ENCODE data around the gene COL4A6. TPM values are rescaled to one million over a fixed set of nuclear protein-coding genes. Genes with fewer than 3 reads are reported as not detected.

Gene COL4A6
- total RNA-seq, 1 donor from 2014 or later, result not detected

GRCh38 chrX:108165383-108166111 lies 272.7 kb downstream of the COL4A6 start:
- DNase-seq (ENCODE audit: low spot score), result no peak
- no peak overlapping the region for H3K4me3 Mint-ChIP-seq (ENCODE audit: low read depth)
- no peak overlapping the region for H3K27ac Mint-ChIP-seq
- H3K4me1 Mint-ChIP-seq (ENCODE audit: low read depth), result no peaks in the 10 kb centered on the region
- no peaks in the 10 kb centered on the region for H3K36me3 Mint-ChIP-seq (ENCODE audit: low read depth)
- no peaks in the 10 kb centered on the region for H3K9me3 Mint-ChIP-seq
- intact Hi-C loops (cut with micrococcal nuclease), result no loop called here
- H3K27me3 Mint-ChIP-seq (ENCODE audit: low read depth), result no peaks in the 10 kb centered on the region

GRCh38 chrX:108163333-108164082 lies 274.7 kb downstream of the COL4A6 start:
- Mint-ChIP-seq H3K27me3 (ENCODE audit: low read depth) (no peaks in the 10 kb centered on the region), H3K27ac (no peak overlapping the region), H3K4me1 (ENCODE audit: low read depth) (no peaks in the 10 kb centered on the region), H3K36me3 (ENCODE audit: low read depth) (no peaks in the 10 kb centered on the region), H3K4me3 (ENCODE audit: low read depth) (no peak overlapping the region), H3K9me3 (no peaks in the 10 kb centered on the region)
- intact Hi-C loops (cut with micrococcal nuclease), result no loop called here
- no peak for DNase-seq (ENCODE audit: low spot score)

GRCh38 chrX:108162265-108162664 lies 276.0 kb downstream of the COL4A6 start:
- no peak for DNase-seq (ENCODE audit: low spot score)
- intact Hi-C loops (cut with micrococcal nuclease), result no loop called here
- Mint-ChIP-seq H3K9me3 (no peaks in the 10 kb centered on the region), H3K4me3 (ENCODE audit: low read depth) (no peak overlapping the region), H3K4me1 (ENCODE audit: low read depth) (no peaks in the 10 kb centered on the region), H3K36me3 (ENCODE audit: low read depth) (no peaks in the 10 kb centered on the region), H3K27me3 (ENCODE audit: low read depth) (no peaks in the 10 kb centered on the region), H3K27ac (no peak overlapping the region)

- no peaks in the 10 kb centered on the region for H3K4me1 Mint-ChIP-seq (ENCODE audit: low read depth)
- DNase-seq (ENCODE audit: low spot score), result no peak
- no peaks in the 10 kb centered on the region for H3K27me3 Mint-ChIP-seq (ENCODE audit: low read depth)
- no peaks in the 10 kb centered on the region for H3K36me3 Mint-ChIP-seq (ENCODE audit: low read depth)
- H3K27ac Mint-ChIP-seq, result no peak overlapping the region
- H3K4me3 Mint-ChIP-seq (ENCODE audit: low read depth), result no peak overlapping the region
- intact Hi-C loops (cut with micrococcal nuclease), result no loop called here
- no peaks in the 10 kb centered on the region for H3K9me3 Mint-ChIP-seq
These were observed 277.9 kb downstream of the COL4A6 start for GRCh38 chrX:108160309-108160708.

- no peak for DNase-seq (ENCODE audit: low spot score)
- Mint-ChIP-seq H3K27me3 (ENCODE audit: low read depth) (no peaks in the 10 kb centered on the region), H3K4me1 (ENCODE audit: low read depth) (no peaks in the 10 kb centered on the region), H3K9me3 (no peaks in the 10 kb centered on the region), H3K36me3 (ENCODE audit: low read depth) (peaks cover under 1% of the 10 kb centered on the region), H3K4me3 (ENCODE audit: low read depth) (no peak overlapping the region), H3K27ac (no peak overlapping the region)
- intact Hi-C loops (cut with micrococcal nuclease), result no loop called here
These were observed 279.1 kb downstream of the COL4A6 start for GRCh38 chrX:108159028-108159670.

GRCh38 chrX:108157628-108158027 lies 280.6 kb downstream of the COL4A6 start:
- no peaks in the 10 kb centered on the region for H3K27me3 Mint-ChIP-seq (ENCODE audit: low read depth)
- DNase-seq (ENCODE audit: low spot score), result no peak
- H3K4me3 Mint-ChIP-seq (ENCODE audit: low read depth), result no peak overlapping the region
- H3K4me1 Mint-ChIP-seq (ENCODE audit: low read depth), result no peaks in the 10 kb centered on the region
- H3K27ac Mint-ChIP-seq, result no peak overlapping the region
- intact Hi-C loops (cut with micrococcal nuclease), result no loop called here
- peaks cover 9% of the 10 kb centered on the region for H3K36me3 Mint-ChIP-seq (ENCODE audit: low read depth)
- no peaks in the 10 kb centered on the region for H3K9me3 Mint-ChIP-seq

GRCh38 chrX:108156934-108157466 lies 281.2 kb downstream of the COL4A6 start:
- Mint-ChIP-seq H3K4me1 (ENCODE audit: low read depth) (no peaks in the 10 kb centered on the region), H3K4me3 (ENCODE audit: low read depth) (no peak overlapping the region), H3K27ac (no peak overlapping the region), H3K36me3 (ENCODE audit: low read depth) (peaks cover 9% of the 10 kb centered on the region), H3K27me3 (ENCODE audit: low read depth) (no peaks in the 10 kb centered on the region), H3K9me3 (no peaks in the 10 kb centered on the region)
- no peak for DNase-seq (ENCODE audit: low spot score)
- intact Hi-C loops (cut with micrococcal nuclease), result no loop called here

GRCh38 chrX:108156082-108156481 lies 282.1 kb downstream of the COL4A6 start:
- H3K27ac Mint-ChIP-seq, result no peak overlapping the region
- no peaks in the 10 kb centered on the region for H3K4me1 Mint-ChIP-seq (ENCODE audit: low read depth)
- H3K27me3 Mint-ChIP-seq (ENCODE audit: low read depth), result no peaks in the 10 kb centered on the region
- no peak for DNase-seq (ENCODE audit: low spot score)
- intact Hi-C loops (cut with micrococcal nuclease), result no loop called here
- no peak overlapping the region for H3K4me3 Mint-ChIP-seq (ENCODE audit: low read depth)
- H3K9me3 Mint-ChIP-seq, result no peaks in the 10 kb centered on the region
- peaks cover 15% of the 10 kb centered on the region for H3K36me3 Mint-ChIP-seq (ENCODE audit: low read depth)

GRCh38 chrX:108148524-108148923 lies 289.7 kb downstream of the COL4A6 start:
- no peak overlapping the region for H3K4me3 Mint-ChIP-seq (ENCODE audit: low read depth)
- peaks cover 27% of the 10 kb centered on the region for H3K36me3 Mint-ChIP-seq (ENCODE audit: low read depth)
- DNase-seq (ENCODE audit: low spot score), result no peak
- H3K9me3 Mint-ChIP-seq, result no peaks in the 10 kb centered on the region
- intact Hi-C loops (cut with micrococcal nuclease), result no loop called here
- H3K4me1 Mint-ChIP-seq (ENCODE audit: low read depth), result peaks cover 10% of the 10 kb centered on the region
- no peaks in the 10 kb centered on the region for H3K27me3 Mint-ChIP-seq (ENCODE audit: low read depth)
- H3K27ac Mint-ChIP-seq, result no peak overlapping the region

GRCh38 chrX:108138814-108139702 lies 299.2 kb downstream of the COL4A6 start:
- Mint-ChIP-seq H3K27ac (no peak overlapping the region), H3K4me1 (ENCODE audit: low read depth) (no peaks in the 10 kb centered on the region), H3K9me3 (no peaks in the 10 kb centered on the region), H3K27me3 (ENCODE audit: low read depth) (no peaks in the 10 kb centered on the region), H3K36me3 (ENCODE audit: low read depth) (peaks cover 11% of the 10 kb centered on the region), H3K4me3 (ENCODE audit: low read depth) (no peak overlapping the region)
- intact Hi-C loops (cut with micrococcal nuclease), result no loop called here
- no peak for DNase-seq (ENCODE audit: low spot score)

- no peaks in the 10 kb centered on the region for H3K27me3 Mint-ChIP-seq (ENCODE audit: low read depth)
- no peak overlapping the region for H3K27ac Mint-ChIP-seq
- H3K4me3 Mint-ChIP-seq (ENCODE audit: low read depth), result no peak overlapping the region
- DNase-seq (ENCODE audit: low spot score), result no peak
- intact Hi-C loops (cut with micrococcal nuclease), result no loop called here
- no peaks in the 10 kb centered on the region for H3K4me1 Mint-ChIP-seq (ENCODE audit: low read depth)
- H3K36me3 Mint-ChIP-seq (ENCODE audit: low read depth), result peaks cover 13% of the 10 kb centered on the region
- no peaks in the 10 kb centered on the region for H3K9me3 Mint-ChIP-seq
These were observed 303.5 kb downstream of the COL4A6 start for GRCh38 chrX:108134724-108135123.

GRCh38 chrX:108132876-108133275 lies 305.3 kb downstream of the COL4A6 start:
- Mint-ChIP-seq H3K9me3 (no peaks in the 10 kb centered on the region), H3K4me1 (ENCODE audit: low read depth) (no peaks in the 10 kb centered on the region), H3K27me3 (ENCODE audit: low read depth) (no peaks in the 10 kb centered on the region), H3K27ac (no peak overlapping the region), H3K36me3 (ENCODE audit: low read depth) (peaks cover 15% of the 10 kb centered on the region), H3K4me3 (ENCODE audit: low read depth) (no peak overlapping the region)
- intact Hi-C loops (cut with micrococcal nuclease), result no loop called here
- no peak for DNase-seq (ENCODE audit: low spot score)

Measured in activated T-helper 2 cell treated with anti-CD3 and anti-CD28 coated beads, Interferon-gamma antibody, Interleukin-2, Interleukin-4, amounts not matched to agents 10 μg/mL and 5 μg/mL and 100 μg/mL, durations not matched to agents 14 hours and 24 hours and 36 hours (primary cell).